Esophagus muscularis mucosa (tissue), 4 donors: Measurements from ENCODE around the gene WNK1. TPM values are rescaled to one million over a fixed set of nuclear protein-coding genes. Genes with fewer than 3 reads are reported as not detected.

Source experiments
- DNase-seq: peaks from one replicate; pipeline ENCODE4 v3.0.0-alpha.2; 2017; ENCODE audit errors: extremely low spot score
- H3K27ac ChIP-seq, 4 donors: fragments of 200-600 bp; sonication (generic); replicated peaks in 1 of 4; 1 replicate in 3 of 4; 2 replicates in 1 of 4; pipeline ENCODE4 v1.5.1; 2016 to 2019; ENCODE audit warnings: mild to moderate bottlenecking in 1 of 4
- H3K27me3 ChIP-seq, 4 donors: fragments of 200-600 bp; sonication (generic); one replicate each; pipeline versions ENCODE4 v1.5.1 to v1.6.0; 2016 to 2019
- H3K36me3 ChIP-seq, 4 donors: fragments of 200-600 bp; sonication (generic); one replicate each; pipeline ENCODE4 v1.5.1; 2016 to 2019
- H3K4me1 ChIP-seq, 4 donors: fragments of 200-600 bp; sonication (generic); one replicate each; pipeline ENCODE4 v1.5.1; 2016 to 2019
- H3K4me3 ChIP-seq, 4 donors: fragments of 200-600 bp; sonication (generic); 1 replicate in 2 of 4; 2 replicates in 2 of 4; pipeline ENCODE4 v1.5.1; 2016 to 2019; ENCODE audit warnings: mild to moderate bottlenecking in 4 of 4, moderate library complexity in 1 of 4
- H3K9me3 ChIP-seq, 4 donors: fragments of 200-600 bp; sonication (generic); 1 replicate in 3 of 4; 2 replicates in 1 of 4; pipeline ENCODE4 v1.5.1; 2016 to 2019
- EP300 ChIP-seq: sonication (generic); formaldehyde crosslinking; IDR thresholded peaks from one replicate; pipeline ENCODE4 v1.6.1; 2017; ENCODE audit warnings: antibody characterized with exemption
- POLR2A ChIP-seq: fragments of 450-650 bp; IDR thresholded peaks from one replicate; pipeline ENCODE4 v1.6.1; 2017; ENCODE audit warnings: antibody characterized with exemption, moderate library complexity, mild to moderate bottlenecking, low read depth
- POLR2AphosphoS5 ChIP-seq, 2 donors: sonication (generic); formaldehyde crosslinking; IDR thresholded peaks; one replicate each; pipeline ENCODE4 v1.6.1; 2017; ENCODE audit warnings: antibody characterized with exemption in 2 of 2
- WGBS: methylation state at CpG from one replicate; pipeline ENCODE4 v1.1.5; 2018; 5-methylcytosine and 5-hydroxymethylcytosine counted together
- intact Hi-C: fragments of 100-400 bp; cut with DNase I; formaldehyde crosslinking; loops from one replicate; pipeline ENCODE4 v1.15.1; 2023
- total RNA-seq, 4 donors: library from RNA; depleted of rRNA; stranded (reverse); fragments of >200 nt; gene quantifications; one replicate each; pipeline versions ENCODE4 v1.1.0 to v1.2.1, GENCODE V29; 2016
- TF ChIP-seq, protein P1 (sequence below), 3 experiments: fragments of 200-600 bp in 2 of 3; fragments of 450-650 bp in 1 of 3; sonication (generic) in 2 of 3; IDR thresholded peaks; one replicate each; pipeline ENCODE4 v1.5.1; 2017 to 2019; ENCODE audit warnings: antibody characterized with exemption in 3 of 3, mild to moderate bottlenecking in 2 of 3, moderate library complexity in 1 of 3

Gene WNK1
- total RNA-seq, 4 donors from 2014 or later, result 137 to 250 (median 158) TPM

DNA sequence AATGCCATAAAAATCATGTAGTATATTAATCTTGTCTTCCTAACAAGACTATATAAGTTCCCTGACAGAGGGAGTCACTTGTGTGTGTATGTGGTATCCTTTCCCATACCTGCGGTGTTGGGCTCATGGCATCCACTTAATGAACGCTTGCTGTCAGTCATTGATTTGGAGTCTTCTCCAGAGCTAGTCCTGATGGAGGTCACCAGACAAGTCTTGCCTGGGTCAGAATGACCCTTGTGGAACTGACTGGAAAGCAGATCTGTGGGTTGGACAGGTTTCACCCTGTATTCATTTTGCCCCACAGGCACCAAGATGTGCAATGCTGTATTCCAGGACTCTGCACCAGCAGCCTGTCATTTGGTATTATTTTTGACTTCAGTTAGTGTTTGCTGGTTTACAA, 27.3 kb upstream of the WNK1 start:
- Histone ChIP-seq H3K4me1 (peaks cover 0 to 7% (median 0%) of the 10 kb centered on the region in 4 donors), H3K27ac (no peak overlapping the region), H3K9me3 (no peaks in the 10 kb centered on the region), H3K36me3 (no peaks in the 10 kb centered on the region), H3K4me3 (no peak overlapping the region), H3K27me3 (no peaks in the 10 kb centered on the region)
- TF ChIP-seq EP300, result no peak
- TF ChIP-seq POLR2A, result no peak
- TF ChIP-seq, protein P1, sequence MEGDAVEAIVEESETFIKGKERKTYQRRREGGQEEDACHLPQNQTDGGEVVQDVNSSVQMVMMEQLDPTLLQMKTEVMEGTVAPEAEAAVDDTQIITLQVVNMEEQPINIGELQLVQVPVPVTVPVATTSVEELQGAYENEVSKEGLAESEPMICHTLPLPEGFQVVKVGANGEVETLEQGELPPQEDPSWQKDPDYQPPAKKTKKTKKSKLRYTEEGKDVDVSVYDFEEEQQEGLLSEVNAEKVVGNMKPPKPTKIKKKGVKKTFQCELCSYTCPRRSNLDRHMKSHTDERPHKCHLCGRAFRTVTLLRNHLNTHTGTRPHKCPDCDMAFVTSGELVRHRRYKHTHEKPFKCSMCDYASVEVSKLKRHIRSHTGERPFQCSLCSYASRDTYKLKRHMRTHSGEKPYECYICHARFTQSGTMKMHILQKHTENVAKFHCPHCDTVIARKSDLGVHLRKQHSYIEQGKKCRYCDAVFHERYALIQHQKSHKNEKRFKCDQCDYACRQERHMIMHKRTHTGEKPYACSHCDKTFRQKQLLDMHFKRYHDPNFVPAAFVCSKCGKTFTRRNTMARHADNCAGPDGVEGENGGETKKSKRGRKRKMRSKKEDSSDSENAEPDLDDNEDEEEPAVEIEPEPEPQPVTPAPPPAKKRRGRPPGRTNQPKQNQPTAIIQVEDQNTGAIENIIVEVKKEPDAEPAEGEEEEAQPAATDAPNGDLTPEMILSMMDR (IDR thresholded peaks at IDR 0.05), result no peak
- no peak for TF ChIP-seq POLR2AphosphoS5 (IDR thresholded peaks at IDR 0.05)
- no peak for DNase-seq
- intact Hi-C loops, result no loop called here
- 100% methylated on average over 2 of the region's 2 CpGs for WGBS

DNA sequence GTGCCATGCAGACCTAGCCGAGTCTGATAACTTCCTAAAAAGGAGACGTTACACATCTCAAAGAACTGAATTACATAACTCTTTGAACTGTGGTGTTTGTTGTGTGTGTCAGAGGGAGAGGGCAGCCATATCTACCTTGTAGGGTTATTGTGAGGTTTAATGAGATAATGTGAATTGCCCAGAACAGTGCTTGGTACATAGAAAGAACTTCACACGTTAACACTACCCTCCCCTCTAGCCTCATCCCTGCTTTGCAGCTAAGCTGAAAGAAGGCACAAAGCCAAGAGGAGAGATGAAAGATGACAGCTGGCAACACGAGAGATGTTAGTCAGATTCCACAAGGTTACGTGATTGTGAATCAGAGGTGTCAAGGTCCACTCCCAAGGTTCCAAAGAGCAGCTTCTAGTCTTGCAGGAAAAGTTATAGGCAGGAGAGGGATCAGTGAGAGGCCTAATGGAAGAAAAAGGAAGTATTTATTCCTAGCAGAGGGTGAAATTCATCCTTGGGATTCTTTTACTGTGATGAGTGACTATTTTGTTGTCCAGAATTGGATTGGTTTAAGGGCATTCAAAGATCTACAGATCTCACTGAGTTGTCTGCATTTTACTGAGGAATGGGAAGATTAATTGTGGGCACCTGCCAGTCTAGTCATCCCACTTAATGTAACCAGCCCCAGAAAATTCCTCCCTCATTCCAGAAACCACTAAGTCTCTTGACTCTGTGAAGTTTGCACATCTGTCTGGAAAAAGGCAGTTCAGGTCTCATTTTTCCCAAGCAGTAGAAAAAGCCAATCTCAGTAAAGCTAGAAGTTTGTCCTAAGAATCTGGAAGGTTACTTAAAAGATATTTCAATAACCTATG, 25.9 kb upstream of the WNK1 start:
- no peak overlapping the region for H3K27ac ChIP-seq

DNA sequence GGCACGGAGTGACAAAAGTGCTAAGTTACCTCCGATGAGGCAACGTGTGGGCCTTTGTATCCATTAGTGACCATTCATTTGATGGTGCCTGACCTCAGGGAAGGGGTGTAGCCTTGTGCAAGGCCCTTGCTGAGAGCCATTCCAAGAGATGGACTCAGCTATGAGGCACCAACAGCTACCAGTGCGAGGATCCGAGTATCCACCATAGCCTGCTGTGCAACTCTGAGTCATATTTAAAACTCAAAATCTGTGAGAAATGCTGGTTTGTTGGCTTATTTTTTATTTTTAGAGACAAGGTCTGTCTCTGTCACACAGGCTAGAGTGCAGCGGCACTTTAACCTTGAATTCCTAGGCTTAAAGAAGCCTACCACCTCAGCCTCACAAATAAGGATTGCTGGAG, 25.1 kb upstream of the WNK1 start:
- 96% methylated on average over 6 of the region's 6 CpGs for WGBS
- H3K4me3 ChIP-seq, result no peak overlapping the region
- no peak for DNase-seq
- no peak for TF ChIP-seq POLR2AphosphoS5 (IDR thresholded peaks at IDR 0.05)
- TF ChIP-seq, protein P1 (IDR thresholded peaks at IDR 0.05), result no peak
- TF ChIP-seq EP300, result no peak
- H3K27me3 ChIP-seq, result no peaks in the 10 kb centered on the region
- H3K9me3 ChIP-seq, result no peaks in the 10 kb centered on the region
- intact Hi-C loops, result no loop called here
- no peaks in the 10 kb centered on the region for H3K36me3 ChIP-seq
- H3K27ac ChIP-seq, result no peak overlapping the region
- H3K4me1 ChIP-seq, result peaks cover 0 to 7% (median 0%) of the 10 kb centered on the region in 4 donors

More for the DNA sequence above, 25.9 kb upstream of the WNK1 start:
- peaks cover 0 to 7% (median 0%) of the 10 kb centered on the region in 4 donors for H3K4me1 ChIP-seq
- H3K9me3 ChIP-seq, result no peaks in the 10 kb centered on the region
- WGBS, result 37% methylated on average over 5 of the region's 5 CpGs
- no peak for DNase-seq
- no peak overlapping the region for H3K4me3 ChIP-seq
- no peaks in the 10 kb centered on the region for H3K27me3 ChIP-seq
- TF ChIP-seq POLR2A (no peak), EP300 (no peak), POLR2AphosphoS5 (IDR thresholded peaks at IDR 0.05) (no peak)
- TF ChIP-seq, protein P1 (IDR thresholded peaks at IDR 0.05), result no peak
- intact Hi-C loops, result no loop called here
- no peaks in the 10 kb centered on the region for H3K36me3 ChIP-seq

DNA sequence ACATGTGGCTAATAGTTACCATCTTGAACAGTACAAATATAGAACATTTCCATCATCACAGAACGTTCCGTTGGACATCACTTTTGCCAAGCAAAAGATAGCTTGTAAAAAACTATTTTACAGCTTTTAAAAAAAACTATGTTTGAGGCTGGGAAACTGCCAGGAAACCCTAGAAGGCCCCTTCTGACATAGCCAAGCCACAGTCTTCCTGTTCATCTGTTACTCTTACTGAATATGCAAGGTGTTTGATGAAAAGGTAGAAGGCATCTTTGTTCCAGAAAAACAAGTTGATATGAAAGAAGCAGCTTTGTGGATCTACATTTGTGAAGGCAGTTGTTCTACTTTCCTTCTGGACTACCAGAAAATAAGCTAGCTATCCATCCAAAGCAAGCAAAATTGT, 23.6 kb upstream of the WNK1 start:
- Histone ChIP-seq H3K27me3 (no peaks in the 10 kb centered on the region), H3K4me3 (no peak overlapping the region), H3K27ac (no peak overlapping the region), H3K9me3 (no peaks in the 10 kb centered on the region), H3K4me1 (peaks cover 0 to 7% (median 0%) of the 10 kb centered on the region in 4 donors), H3K36me3 (no peaks in the 10 kb centered on the region)
- intact Hi-C loops, result no loop called here
- TF ChIP-seq, protein P1 (IDR thresholded peaks at IDR 0.05), result no peak
- TF ChIP-seq EP300, result no peak
- no peak for TF ChIP-seq POLR2A
- TF ChIP-seq POLR2AphosphoS5 (IDR thresholded peaks at IDR 0.05), result no peak
- DNase-seq, result no peak
- 47% methylated on average over 2 of the region's 2 CpGs for WGBS
